Adrenal gland (tissue), 5 donors: Measurements from ENCODE around the gene PACS1.

Experiments used
- POLR2A ChIP-seq, 2 donors: fragments of 450-650 bp; IDR thresholded peaks; one replicate each; pipeline ENCODE4 v1.6.1; 2017; ENCODE audit warnings: antibody characterized with exemption in 2 of 2, mild to moderate bottlenecking in 2 of 2, moderate library complexity in 1 of 2
- TF ChIP-seq, protein P1 (sequence below), 6 experiments: fragments of 450-650 bp in 4 of 6; fragments of 200-600 bp in 2 of 6; sonication (generic) in 1 of 6; IDR thresholded peaks; 1 replicate in 5 of 6; 2 replicates in 1 of 6; pipeline versions ENCODE4 v1.5.1 to v1.8.0; 2016 to 2021; ENCODE audit warnings: antibody characterized with exemption in 6 of 6, mild to moderate bottlenecking in 2 of 6, moderate library complexity in 1 of 6
- donor health status: DM: no; HTN: no; CAD: no.

- TF ChIP-seq, protein P1, sequence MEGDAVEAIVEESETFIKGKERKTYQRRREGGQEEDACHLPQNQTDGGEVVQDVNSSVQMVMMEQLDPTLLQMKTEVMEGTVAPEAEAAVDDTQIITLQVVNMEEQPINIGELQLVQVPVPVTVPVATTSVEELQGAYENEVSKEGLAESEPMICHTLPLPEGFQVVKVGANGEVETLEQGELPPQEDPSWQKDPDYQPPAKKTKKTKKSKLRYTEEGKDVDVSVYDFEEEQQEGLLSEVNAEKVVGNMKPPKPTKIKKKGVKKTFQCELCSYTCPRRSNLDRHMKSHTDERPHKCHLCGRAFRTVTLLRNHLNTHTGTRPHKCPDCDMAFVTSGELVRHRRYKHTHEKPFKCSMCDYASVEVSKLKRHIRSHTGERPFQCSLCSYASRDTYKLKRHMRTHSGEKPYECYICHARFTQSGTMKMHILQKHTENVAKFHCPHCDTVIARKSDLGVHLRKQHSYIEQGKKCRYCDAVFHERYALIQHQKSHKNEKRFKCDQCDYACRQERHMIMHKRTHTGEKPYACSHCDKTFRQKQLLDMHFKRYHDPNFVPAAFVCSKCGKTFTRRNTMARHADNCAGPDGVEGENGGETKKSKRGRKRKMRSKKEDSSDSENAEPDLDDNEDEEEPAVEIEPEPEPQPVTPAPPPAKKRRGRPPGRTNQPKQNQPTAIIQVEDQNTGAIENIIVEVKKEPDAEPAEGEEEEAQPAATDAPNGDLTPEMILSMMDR (IDR thresholded peaks at IDR 0.05), result no peak
- TF ChIP-seq POLR2A (IDR thresholded peaks at IDR 0.05), result no peak
These were observed 149.0 kb downstream of the PACS1 start for GRCh38 chr11:66218846-66219620.
